ENCODE measurements around the gene PMM2.

- TF ChIP-seq CTCF (optimal IDR thresholded peaks at IDR 0.05 in 1 of 3, IDR thresholded peaks at IDR 0.05 in 1 of 3, conservative IDR thresholded peaks at IDR 0.05 in 1 of 3; ENCODE audit: extremely low read depth in 1 of 3, insufficient read depth in 2 of 3, low read length in 3 of 3) (no peak), EZH2 (IDR thresholded peaks at IDR 0.05; ENCODE audit: low read length) (no peak)
These were observed 92.4 kb downstream of the PMM2 start for GRCh38 chr16:8889893-8890548.

Measured in keratinocyte (primary cell).